B cell (primary cell): Measurements from ENCODE around the gene CDC42SE1. TPM values are rescaled to one million over a fixed set of nuclear protein-coding genes. Genes with fewer than 3 reads are reported as not detected.
A peak's percentile ranks its signal among the peaks of the same experiment; 100 is the strongest.

ENCODE experiments used
- ATAC-seq: fragments of 200-7000 bp; cut with Tn5 transposase; one replicate; pipeline ENCODE4 v1.10.0; 2021; ENCODE audit warnings: low read depth, mild to moderate bottlenecking, moderate number of reproducible peaks, moderate library complexity
- CTCF ChIA-PET: fragments of 350-600 bp; sonication (Branson Sonifier 250); formaldehyde crosslinking; loops from one replicate; lab custom pipeline; 2021; ENCODE audit warnings: antibody characterized with exemption, inconsistent platforms; lab: Charles Lee
- POLR2A ChIA-PET: fragments of 350-600 bp; sonication (Branson Sonifier 250); formaldehyde crosslinking; loops from one replicate; lab custom pipeline; 2021; ENCODE audit warnings: antibody characterized with exemption; lab: Charles Lee
- DNase-seq: peaks from one replicate; pipeline ENCODE4 v3.0.0; 2013
- H2AFZ ChIP-seq: 2 replicates; pipeline ENCODE4 v1.6.1; 2012; ENCODE audit warnings: mild to moderate bottlenecking, low read depth, low read length; ENCODE audit not compliant: insufficient read depth, poor library complexity, severe bottlenecking
- H3K27ac ChIP-seq, 2 donors: 1 replicate in 1 of 2; 2 replicates in 1 of 2; pipeline ENCODE4 v1.5.1; 2012 to 2013; ENCODE audit warnings: low read length in 2 of 2, mild to moderate bottlenecking in 2 of 2, moderate library complexity in 1 of 2
- H3K27me3 ChIP-seq, 4 experiments: fragments of 200-600 bp in 1 of 4; sonication (generic) in 1 of 4; replicated peaks in 1 of 4; 1 replicate in 2 of 4; 2 replicates in 2 of 4; pipeline versions ENCODE4 v1.6.1 to v1.7.0; 2013 to 2016; ENCODE audit warnings: low read length in 3 of 4, mild to moderate bottlenecking in 2 of 4, mixed read lengths in 1 of 4, moderate library complexity in 1 of 4; ENCODE audit not compliant: insufficient read depth in 4 of 4, control insufficient read depth in 3 of 4; ENCODE audit errors: control extremely low read depth in 1 of 4
- H3K36me3 ChIP-seq, 2 experiments: replicated peaks in 1 of 2; 1 replicate in 1 of 2; 2 replicates in 1 of 2; pipeline versions ENCODE4 v1.6.1 to v1.7.1; 2013; ENCODE audit warnings: low read length in 1 of 2; ENCODE audit not compliant: insufficient read depth in 2 of 2, control insufficient read depth in 1 of 2; ENCODE audit errors: control extremely low read depth in 1 of 2, extremely low read depth in 1 of 2
- H3K4me1 ChIP-seq, 2 donors: fragments of 200-600 bp in 1 of 2; sonication (generic) in 1 of 2; 1 replicate in 1 of 2; 2 replicates in 1 of 2; pipeline versions ENCODE4 v1.5.1 to v1.6.1; 2013 to 2017; ENCODE audit warnings: low read length in 2 of 2; ENCODE audit not compliant: control insufficient read depth in 2 of 2, insufficient read depth in 2 of 2
- H3K4me2 ChIP-seq: replicated peaks from 2 replicates; pipeline ENCODE3; 2012; ENCODE audit warnings: mild to moderate bottlenecking, low read depth, low read length; ENCODE audit not compliant: poor library complexity, severe bottlenecking
- H3K4me3 ChIP-seq, 5 experiments: fragments of 200-600 bp in 1 of 5; sonication (generic) in 1 of 5; 1 replicate in 3 of 5; 2 replicates in 2 of 5; pipeline versions ENCODE4 v1.5.1 to v1.7.0; 2011 to 2016; ENCODE audit warnings: low read length in 4 of 5, mild to moderate bottlenecking in 4 of 5, low read depth in 2 of 5, control low read depth in 1 of 5, moderate library complexity in 1 of 5; ENCODE audit not compliant: insufficient read depth in 1 of 5; ENCODE audit errors: control extremely low read depth in 1 of 5, extremely low read depth in 1 of 5
- H3K79me2 ChIP-seq: fragments of 200-600 bp; sonication (generic); one replicate; pipeline ENCODE4 v1.6.0; 2016; ENCODE audit warnings: low read length; ENCODE audit not compliant: control insufficient read depth, insufficient read depth
- H3K9ac ChIP-seq: fragments of 200-600 bp; sonication (generic); 2 replicates; pipeline ENCODE4 v1.6.1; 2017; ENCODE audit warnings: mild to moderate bottlenecking, low read length, moderate library complexity
- H3K9me3 ChIP-seq, 3 donors: one replicate each; pipeline versions ENCODE4 v1.6.1 to v1.7.1; 2013; ENCODE audit warnings: low read length in 2 of 3; ENCODE audit not compliant: control insufficient read depth in 2 of 3, insufficient read depth in 1 of 3; ENCODE audit errors: control extremely low read depth in 1 of 3
- H4K20me1 ChIP-seq: 2 replicates; pipeline ENCODE4 v1.6.0; 2012; ENCODE audit warnings: mild to moderate bottlenecking, low read length; ENCODE audit not compliant: insufficient read depth, control insufficient read depth, poor library complexity, severe bottlenecking
- H3K27ac Mint-ChIP-seq: one replicate; pipeline ENCODE4 v1.8.0; 2021; ENCODE audit warnings: mixed read lengths
- H3K27me3 Mint-ChIP-seq: one replicate; pipeline ENCODE4 v1.8.0; 2021; ENCODE audit warnings: mixed read lengths
- H3K4me1 Mint-ChIP-seq: one replicate; pipeline ENCODE4 v1.8.0; 2021; ENCODE audit warnings: mixed read lengths
- H3K4me3 Mint-ChIP-seq: one replicate; pipeline ENCODE4 v1.8.0; 2021; ENCODE audit warnings: mixed read lengths
- H3K9me3 Mint-ChIP-seq: one replicate; pipeline ENCODE4 v1.8.0; 2022; ENCODE audit warnings: mixed read lengths; ENCODE audit not compliant: insufficient read depth
- EZH2 ChIP-seq: IDR thresholded peaks from 2 replicates; pipeline ENCODE4 v1.6.1; 2012; ENCODE audit warnings: borderline replicate concordance, low read depth, mild to moderate bottlenecking, moderate library complexity, low read length; ENCODE audit not compliant: insufficient read depth, poor library complexity, severe bottlenecking
- WGBS: methylation state at CpG from one replicate; pipeline ENCODE4 v1.1.5; 2013; ENCODE audit warnings: missing lambda C conversion rate; ENCODE audit not compliant: insufficient coverage; 5-methylcytosine and 5-hydroxymethylcytosine counted together
- intact Hi-C: fragments of 100-400 bp; cut with micrococcal nuclease; formaldehyde crosslinking; loops from one replicate; pipeline ENCODE4 v1.10.0; 2022
- polyA plus RNA-seq: library from polyadenylated mRNA; depleted of rRNA; stranded (reverse); fragments of >200 nt; gene quantifications from 2 replicates; pipeline ENCODE4 v1.2.3, GENCODE V29; 2012
- total RNA-seq, 2 donors: library from RNA; stranded (reverse); fragments of 120-200 nt in 1 of 2; gene quantifications; 1 replicate in 1 of 2; 2 replicates in 1 of 2; pipeline versions ENCODE4 v1.2.3 to v1.2.4, GENCODE V29; 2013 to 2022
- TF ChIP-seq, protein P1 (sequence below): fragments of 200-600 bp; IDR thresholded peaks from one replicate; pipeline ENCODE4 v1.8.0; 2022; ENCODE audit warnings: antibody characterized with exemption, mild to moderate bottlenecking

CDC42SE1 gene
- total and polyA plus RNA-seq, 2 donors (not counting 1 experiment from before 2014, with no cell fraction given), result 238 to 366 TPM

DNA sequence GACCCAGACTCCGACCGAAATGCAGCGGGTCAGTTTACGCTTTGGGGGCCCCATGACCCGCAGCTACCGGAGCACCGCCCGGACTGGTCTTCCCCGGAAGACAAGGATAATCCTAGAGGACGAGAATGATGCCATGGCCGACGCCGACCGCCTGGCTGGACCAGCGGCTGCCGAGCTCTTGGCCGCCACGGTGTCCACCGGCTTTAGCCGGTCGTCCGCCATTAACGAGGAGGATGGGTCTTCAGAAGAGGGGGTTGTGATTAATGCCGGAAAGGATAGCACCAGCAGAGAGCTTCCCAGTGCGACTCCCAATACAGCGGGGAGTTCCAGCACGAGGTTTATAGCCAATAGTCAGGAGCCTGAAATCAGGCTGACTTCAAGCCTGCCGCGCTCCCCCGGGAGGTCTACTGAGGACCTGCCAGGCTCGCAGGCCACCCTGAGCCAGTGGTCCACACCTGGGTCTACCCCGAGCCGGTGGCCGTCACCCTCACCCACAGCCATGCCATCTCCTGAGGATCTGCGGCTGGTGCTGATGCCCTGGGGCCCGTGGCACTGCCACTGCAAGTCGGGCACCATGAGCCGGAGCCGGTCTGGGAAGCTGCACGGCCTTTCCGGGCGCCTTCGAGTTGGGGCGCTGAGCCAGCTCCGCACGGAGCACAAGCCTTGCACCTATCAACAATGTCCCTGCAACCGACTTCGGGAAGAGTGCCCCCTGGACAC, 11.3 kb downstream of the CDC42SE1 start:
- DNase-seq (peak; percentile 79), ATAC-seq (peak; percentile 69)
- Histone ChIP-seq H3K4me2 (peak overlapping the region; percentile 93), H3K4me1 (peaks cover 20 to 30% of the 10 kb centered on the region in 2 donors), H3K4me3 (peak overlapping the region; percentile 70 to 97 (median 93)), H3K9me3 (no peaks in the 10 kb centered on the region), H3K27ac (peak overlapping the region; percentile 71 to 75), H2AFZ (peak overlapping the region; percentile 84), H4K20me1 (peaks cover 6% of the 10 kb centered on the region), H3K9ac (peak overlapping the region; percentile 85), H3K79me2 (peaks cover 13% of the 10 kb centered on the region), H3K27me3 (no peaks in the 10 kb centered on the region), H3K36me3 (peaks cover 0 to 26% of the 10 kb centered on the region in 2 experiments)
- WGBS, result under 1% methylated on average over 48 of the region's 48 CpGs
- Mint-ChIP-seq H3K27me3 (no peaks in the 10 kb centered on the region), H3K9me3 (no peaks in the 10 kb centered on the region), H3K27ac (peak overlapping the region; percentile 94), H3K4me1 (peaks cover 42% of the 10 kb centered on the region), H3K4me3 (peak overlapping the region; percentile 96)
- TF ChIP-seq, protein P1, sequence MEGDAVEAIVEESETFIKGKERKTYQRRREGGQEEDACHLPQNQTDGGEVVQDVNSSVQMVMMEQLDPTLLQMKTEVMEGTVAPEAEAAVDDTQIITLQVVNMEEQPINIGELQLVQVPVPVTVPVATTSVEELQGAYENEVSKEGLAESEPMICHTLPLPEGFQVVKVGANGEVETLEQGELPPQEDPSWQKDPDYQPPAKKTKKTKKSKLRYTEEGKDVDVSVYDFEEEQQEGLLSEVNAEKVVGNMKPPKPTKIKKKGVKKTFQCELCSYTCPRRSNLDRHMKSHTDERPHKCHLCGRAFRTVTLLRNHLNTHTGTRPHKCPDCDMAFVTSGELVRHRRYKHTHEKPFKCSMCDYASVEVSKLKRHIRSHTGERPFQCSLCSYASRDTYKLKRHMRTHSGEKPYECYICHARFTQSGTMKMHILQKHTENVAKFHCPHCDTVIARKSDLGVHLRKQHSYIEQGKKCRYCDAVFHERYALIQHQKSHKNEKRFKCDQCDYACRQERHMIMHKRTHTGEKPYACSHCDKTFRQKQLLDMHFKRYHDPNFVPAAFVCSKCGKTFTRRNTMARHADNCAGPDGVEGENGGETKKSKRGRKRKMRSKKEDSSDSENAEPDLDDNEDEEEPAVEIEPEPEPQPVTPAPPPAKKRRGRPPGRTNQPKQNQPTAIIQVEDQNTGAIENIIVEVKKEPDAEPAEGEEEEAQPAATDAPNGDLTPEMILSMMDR, result peak; percentile 70
- TF ChIP-seq EZH2, result no peak
- ChIA-PET POLR2A (interaction anchor here (0.6 to 3.9 kb wide), 6 partner anchors 10 to 106 kb away, joined by 3 to 29 read pairs (median 6); partner anchors contain the start of genes CDC42SE1 and GABPB2), CTCF (interaction anchor here (0.5 to 5.7 kb wide), 12 partner anchors 11 to 519 kb away, joined by 3 to 63 read pairs (median 5); partner anchors contain the start of genes CDC42SE1, GABPB2, MLLT11 and TNFAIP8L2)
- intact Hi-C loops, result loop anchor here (1.0 to 2.0 kb wide), 4 partner anchors 8 to 109 kb away; partner anchors contain the start of gene TNFAIP8L2

DNA sequence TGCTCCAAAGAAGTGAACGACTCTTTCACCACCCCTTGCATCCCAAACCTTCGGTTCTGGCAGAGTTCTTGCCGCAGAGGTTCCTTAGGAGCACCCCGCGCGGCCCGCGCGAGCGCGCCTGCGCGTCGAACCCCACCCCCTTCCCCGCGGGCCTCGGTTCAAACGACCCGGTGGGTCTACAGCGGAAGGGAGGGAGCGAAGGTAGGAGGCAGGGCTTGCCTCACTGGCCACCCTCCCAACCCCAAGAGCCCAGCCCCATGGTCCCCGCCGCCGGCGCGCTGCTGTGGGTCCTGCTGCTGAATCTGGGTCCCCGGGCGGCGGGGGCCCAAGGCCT, 11.9 kb downstream of the CDC42SE1 start, which contains the start of gene C1orf56:
Gene C1orf56 (plus strand): TSS at position 161 of the 334 bp plus-strand sequence. CDS start 97 bp downstream, at position 258.
- peak within 1 kb of the TSS; percentile 84 for H2AFZ ChIP-seq
- Mint-ChIP-seq H3K4me1 (peaks cover 42% of the 10 kb centered on the region), H3K27me3 (no peaks in the 10 kb centered on the region), H3K27ac (peak within 1 kb of the TSS; percentile 94), H3K4me3 (peak within 1 kb of the TSS; percentile 96), H3K9me3 (no peaks in the 10 kb centered on the region)
- peak within 1 kb of the TSS; percentile 93 for H3K4me2 ChIP-seq
- H3K9me3 ChIP-seq, result no peaks in the 10 kb centered on the region
- no peak for TF ChIP-seq EZH2
- TF ChIP-seq, protein P1, result no peak
- H3K36me3 ChIP-seq, result peaks cover 0 to 21% of the 10 kb centered on the region in 2 experiments
- intact Hi-C loops, result loop anchor here (2.0 kb wide), 2 partner anchors 23 to 109 kb away; partner anchors contain the start of gene TNFAIP8L2
- CTCF ChIA-PET, result interaction anchor here (0.7 to 5.7 kb wide), 8 partner anchors 12 to 69 kb away, joined by 3 to 63 read pairs (median 5); partner anchors contain the start of genes CDC42SE1, GABPB2 and MLLT11
- POLR2A ChIA-PET, result interaction anchor here (0.6 to 3.9 kb wide), 6 partner anchors 11 to 505 kb away, joined by 3 to 29 read pairs (median 4); partner anchors contain the start of genes CDC42SE1 and GABPB2
- ATAC-seq, result peak; percentile 78
- peaks cover 20 to 30% of the 10 kb centered on the region in 2 donors for H3K4me1 ChIP-seq
- 0% methylated on average over 18 of the region's 29 CpGs for WGBS
- peak within 1 kb of the TSS; percentile 85 for H3K9ac ChIP-seq
- H3K4me3 ChIP-seq, result peak within 1 kb of the TSS; percentile 70 to 97 (median 93)
- H4K20me1 ChIP-seq, result peaks cover 6% of the 10 kb centered on the region
- peaks cover 13% of the 10 kb centered on the region for H3K79me2 ChIP-seq
- H3K27me3 ChIP-seq, result no peaks in the 10 kb centered on the region
- DNase-seq, result peak; percentile 77
- peak within 1 kb of the TSS; percentile 71 to 75 for H3K27ac ChIP-seq
